Tibial nerve (tissue), 4 donors: ENCODE measurements around the gene CHD2. TPM values are rescaled to one million over a fixed set of nuclear protein-coding genes. Genes with fewer than 3 reads are reported as not detected.

Source experiments
- DNase-seq, 2 donors: peaks; one replicate each; pipeline ENCODE4 v3.0.0-alpha.2; 2019; ENCODE audit warnings: low spot score in 2 of 2
- H3K27ac ChIP-seq, 4 donors: fragments of 200-600 bp; sonication (generic) in 3 of 4; one replicate each; pipeline ENCODE4 v1.5.1; 2017 to 2019; ENCODE audit warnings: mild to moderate bottlenecking in 1 of 4
- H3K27me3 ChIP-seq, 2 donors: fragments of 200-600 bp; sonication (generic) in 1 of 2; one replicate each; pipeline versions ENCODE4 v1.5.1 to v1.6.0; 2017 to 2019
- H3K36me3 ChIP-seq, 3 donors: fragments of 200-600 bp; sonication (generic); one replicate each; pipeline ENCODE4 v1.5.1; 2018 to 2019
- H3K4me1 ChIP-seq, 4 donors: fragments of 200-600 bp; sonication (generic) in 3 of 4; one replicate each; pipeline ENCODE4 v1.5.1; 2017 to 2019
- H3K4me3 ChIP-seq, 4 donors: fragments of 200-600 bp; sonication (generic) in 3 of 4; one replicate each; pipeline ENCODE4 v1.5.1; 2017 to 2019; ENCODE audit warnings: mild to moderate bottlenecking in 1 of 4, moderate library complexity in 1 of 4
- H3K9me3 ChIP-seq, 4 donors: fragments of 200-600 bp; sonication (generic) in 3 of 4; one replicate each; pipeline ENCODE4 v1.5.1; 2017 to 2019
- EP300 ChIP-seq, 2 donors: sonication (generic); formaldehyde crosslinking; IDR thresholded peaks; one replicate each; pipeline ENCODE4 v1.6.1; 2017; ENCODE audit warnings: antibody characterized with exemption in 2 of 2, mild to moderate bottlenecking in 1 of 2
- POLR2A ChIP-seq, 2 donors: fragments of 450-650 bp; IDR thresholded peaks; one replicate each; pipeline ENCODE4 v1.6.1; 2017; ENCODE audit warnings: antibody characterized with exemption in 2 of 2, mild to moderate bottlenecking in 2 of 2, moderate library complexity in 2 of 2
- WGBS, 2 donors: methylation state at CpG; one replicate each; pipeline ENCODE4 v1.1.5; 2018; 5-methylcytosine and 5-hydroxymethylcytosine counted together
- total RNA-seq, 4 donors: library from RNA; depleted of rRNA; stranded (reverse); fragments of >200 nt; gene quantifications; one replicate each; pipeline ENCODE4 v1.1.0, GENCODE V29; 2016
- TF ChIP-seq, protein P1 (sequence below), 5 experiments: fragments of 200-600 bp in 3 of 5; fragments of 450-650 bp in 2 of 5; sonication (generic) in 3 of 5; IDR thresholded peaks; one replicate each; pipeline ENCODE4 v1.5.1; 2016 to 2019; ENCODE audit warnings: antibody characterized with exemption in 5 of 5, mild to moderate bottlenecking in 3 of 5, moderate library complexity in 2 of 5

CHD2 gene
- total RNA-seq, 4 donors from 2014 or later, result 96.5 to 133 (median 102) TPM

DNA sequence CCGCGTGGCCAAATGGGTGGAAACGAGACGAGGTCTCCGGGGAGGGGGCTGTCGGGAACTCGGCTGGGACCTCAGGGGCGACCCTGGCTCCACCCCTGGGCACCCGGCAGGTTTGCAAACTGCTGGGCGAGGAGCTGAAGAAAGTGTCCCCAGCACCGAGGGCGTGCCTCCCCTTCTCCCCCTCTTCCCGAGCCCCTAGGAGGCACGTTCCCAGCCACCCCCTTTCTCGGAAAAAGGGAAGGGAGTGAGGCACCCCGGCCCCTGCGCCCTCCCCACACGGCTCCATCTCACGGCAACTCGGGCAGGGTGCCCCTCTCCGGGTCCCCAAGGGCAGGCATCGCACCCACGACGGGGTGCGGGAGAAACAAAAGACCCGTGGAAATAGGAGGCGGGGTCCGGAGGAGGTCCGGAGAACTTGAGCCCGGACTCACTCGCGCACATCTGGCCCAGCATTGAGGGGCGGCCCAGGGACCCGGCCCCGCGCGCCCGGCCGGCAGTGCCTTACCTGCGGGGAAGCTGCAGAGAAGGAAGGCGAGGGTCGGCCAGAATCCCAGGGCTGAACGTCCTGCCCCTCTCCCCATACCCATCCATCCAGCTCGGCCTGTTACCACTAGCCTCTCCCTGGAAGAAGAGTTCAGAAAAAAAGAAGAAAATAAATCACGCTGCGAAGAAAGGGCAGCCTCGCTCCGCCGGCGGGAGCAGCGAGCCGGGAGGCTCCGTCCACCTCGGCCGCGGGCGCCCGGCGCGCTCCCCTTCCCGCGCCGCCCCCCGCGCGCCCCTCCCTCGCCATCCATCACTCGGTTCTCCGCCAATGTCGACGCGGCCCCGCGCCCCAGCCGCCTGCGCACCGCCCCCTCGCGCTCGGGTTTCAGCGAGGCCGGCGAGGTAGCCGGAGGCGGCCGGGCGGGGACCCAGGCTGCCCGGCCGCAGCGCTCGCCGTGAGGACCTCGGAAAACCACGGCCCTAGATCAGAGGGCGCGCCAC lies 172.6 kb downstream of the CHD2 start:
- H3K4me1 ChIP-seq, result peaks cover 0 to 60% (median 8%) of the 10 kb centered on the region in 4 donors
- H3K9me3 ChIP-seq, result no peaks in the 10 kb centered on the region
- WGBS, 2 donors, result 0 to 1% methylated on average over 52 to 61 of the region's 96 CpGs
- peak overlapping the region; percentile 57 to 82 (median 60) for H3K4me3 ChIP-seq
- peak in 1 of 2 donors; percentile 70 for TF ChIP-seq EP300 (IDR thresholded peaks at IDR 0.05)
- TF ChIP-seq POLR2A (IDR thresholded peaks at IDR 0.05), result peak in 1 of 2 donors; percentile 58
- TF ChIP-seq, protein P1, sequence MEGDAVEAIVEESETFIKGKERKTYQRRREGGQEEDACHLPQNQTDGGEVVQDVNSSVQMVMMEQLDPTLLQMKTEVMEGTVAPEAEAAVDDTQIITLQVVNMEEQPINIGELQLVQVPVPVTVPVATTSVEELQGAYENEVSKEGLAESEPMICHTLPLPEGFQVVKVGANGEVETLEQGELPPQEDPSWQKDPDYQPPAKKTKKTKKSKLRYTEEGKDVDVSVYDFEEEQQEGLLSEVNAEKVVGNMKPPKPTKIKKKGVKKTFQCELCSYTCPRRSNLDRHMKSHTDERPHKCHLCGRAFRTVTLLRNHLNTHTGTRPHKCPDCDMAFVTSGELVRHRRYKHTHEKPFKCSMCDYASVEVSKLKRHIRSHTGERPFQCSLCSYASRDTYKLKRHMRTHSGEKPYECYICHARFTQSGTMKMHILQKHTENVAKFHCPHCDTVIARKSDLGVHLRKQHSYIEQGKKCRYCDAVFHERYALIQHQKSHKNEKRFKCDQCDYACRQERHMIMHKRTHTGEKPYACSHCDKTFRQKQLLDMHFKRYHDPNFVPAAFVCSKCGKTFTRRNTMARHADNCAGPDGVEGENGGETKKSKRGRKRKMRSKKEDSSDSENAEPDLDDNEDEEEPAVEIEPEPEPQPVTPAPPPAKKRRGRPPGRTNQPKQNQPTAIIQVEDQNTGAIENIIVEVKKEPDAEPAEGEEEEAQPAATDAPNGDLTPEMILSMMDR (IDR thresholded peaks at IDR 0.05), result peak in 3 of 5 experiments; percentile 16 to 35 (median 26)
- H3K36me3 ChIP-seq, result no peaks in the 10 kb centered on the region
- H3K27me3 ChIP-seq, result peaks cover 0 to 4% of the 10 kb centered on the region in 2 donors
- H3K27ac ChIP-seq, result peak overlapping the region; percentile 66 to 93 (median 82)
- peak; percentile 77 to 78 for DNase-seq

DNA sequence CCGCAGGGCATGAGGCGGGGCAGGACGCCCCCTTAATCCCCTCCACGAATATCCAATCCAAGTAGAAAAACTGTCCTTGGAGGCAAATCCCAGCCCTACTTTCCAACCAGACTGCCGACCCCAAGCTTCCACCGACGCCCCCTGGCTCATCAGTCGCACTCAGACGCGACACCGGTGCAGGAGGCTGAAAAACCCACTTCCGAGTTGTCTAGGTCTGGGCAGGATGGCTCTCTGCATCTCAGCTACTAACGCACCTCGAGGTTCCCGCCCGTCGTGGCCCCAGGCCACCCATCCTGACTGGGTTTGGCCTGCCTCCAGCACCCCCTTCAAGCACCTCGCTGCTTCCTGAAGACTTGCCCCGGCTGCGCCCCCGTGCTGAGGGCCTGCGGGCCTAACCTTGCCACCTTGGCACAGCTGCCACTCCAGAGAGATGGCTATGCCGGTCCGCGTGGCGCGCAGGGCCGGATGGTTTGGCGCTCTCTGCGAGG lies 173.4 kb downstream of the CHD2 start:
- TF ChIP-seq POLR2A (IDR thresholded peaks at IDR 0.05) (no peak), EP300 (IDR thresholded peaks at IDR 0.05) (no peak)
- TF ChIP-seq, protein P1 (IDR thresholded peaks at IDR 0.05), result no peak
- WGBS, 2 donors, result 46 to 61% methylated on average over 30 of the region's 30 CpGs
- no peaks in the 10 kb centered on the region for H3K36me3 ChIP-seq
- H3K4me3 ChIP-seq, result peak overlapping the region; percentile 46 to 82 (median 60)
- no peak for DNase-seq
- H3K27me3 ChIP-seq, result peaks cover 0 to 4% of the 10 kb centered on the region in 2 donors
- no peaks in the 10 kb centered on the region for H3K9me3 ChIP-seq
- H3K27ac ChIP-seq, result peak overlapping the region in 3 of 4 donors; percentile 53 to 93 (median 79)
- peaks cover 0 to 52% (median 8%) of the 10 kb centered on the region in 4 donors for H3K4me1 ChIP-seq

DNA sequence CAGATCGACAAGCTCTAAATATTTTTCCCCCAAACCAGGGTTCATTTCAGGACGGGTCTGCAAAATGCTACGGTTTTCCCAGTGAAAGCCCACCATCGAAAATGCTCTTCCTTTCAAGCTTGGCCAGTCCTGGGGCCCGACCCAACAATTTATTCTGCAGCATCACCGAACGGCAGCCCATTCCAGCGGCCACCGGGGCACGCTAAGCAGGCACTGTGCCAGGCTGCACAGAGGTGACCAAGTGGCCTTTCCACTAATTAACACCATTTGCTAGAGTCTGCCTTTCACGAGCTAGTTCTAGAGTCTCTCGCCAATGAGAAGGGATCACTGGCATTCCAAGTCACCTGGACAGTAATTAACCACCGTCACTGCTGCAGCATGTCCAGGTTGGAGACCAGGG lies 174.5 kb downstream of the CHD2 start:
- no peaks in the 10 kb centered on the region for H3K9me3 ChIP-seq
- H3K27ac ChIP-seq, result no peak overlapping the region
- no peak for TF ChIP-seq EP300 (IDR thresholded peaks at IDR 0.05)
- TF ChIP-seq, protein P1 (IDR thresholded peaks at IDR 0.05), result no peak
- no peak for TF ChIP-seq POLR2A (IDR thresholded peaks at IDR 0.05)
- H3K27me3 ChIP-seq, result peaks cover 0 to 4% of the 10 kb centered on the region in 2 donors
- H3K4me3 ChIP-seq, result no peak overlapping the region
- H3K4me1 ChIP-seq, result peaks cover 0 to 41% (median 8%) of the 10 kb centered on the region in 4 donors
- no peaks in the 10 kb centered on the region for H3K36me3 ChIP-seq
- WGBS, 2 donors, result 71 to 76% methylated on average over 12 to 13 of the region's 13 CpGs
- DNase-seq, result no peak

DNA sequence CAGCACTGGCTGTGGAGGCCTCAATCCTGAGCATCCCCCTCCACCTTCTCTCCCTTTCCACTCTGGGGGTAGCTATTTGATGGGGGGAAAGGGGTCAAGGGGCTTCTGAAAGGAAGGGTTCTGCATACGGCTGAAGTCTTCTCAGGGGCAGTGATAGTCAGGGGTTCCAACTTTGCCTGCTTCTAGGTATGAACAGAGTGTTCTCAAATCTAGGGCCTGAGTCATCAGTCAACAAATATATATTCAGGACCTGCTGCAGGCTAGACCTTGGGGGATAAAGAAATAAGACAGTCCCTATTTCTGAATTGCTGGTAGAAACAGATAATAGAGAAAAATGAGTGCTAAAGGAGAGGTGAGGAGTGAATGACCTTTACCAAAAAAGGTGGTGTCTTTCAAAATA lies 176.1 kb downstream of the CHD2 start:
- Histone ChIP-seq H3K27me3 (peaks cover 0 to 4% of the 10 kb centered on the region in 2 donors), H3K27ac (no peak overlapping the region), H3K4me1 (peaks cover 0 to 38% (median 8%) of the 10 kb centered on the region in 4 donors), H3K4me3 (no peak overlapping the region), H3K36me3 (no peaks in the 10 kb centered on the region), H3K9me3 (no peaks in the 10 kb centered on the region)
- WGBS, 2 donors, result 86 to 89% methylated on average over 1 of the region's 1 CpG
- TF ChIP-seq EP300 (IDR thresholded peaks at IDR 0.05) (no peak), POLR2A (IDR thresholded peaks at IDR 0.05) (no peak)
- TF ChIP-seq, protein P1 (IDR thresholded peaks at IDR 0.05), result no peak
- DNase-seq, result no peak

DNA sequence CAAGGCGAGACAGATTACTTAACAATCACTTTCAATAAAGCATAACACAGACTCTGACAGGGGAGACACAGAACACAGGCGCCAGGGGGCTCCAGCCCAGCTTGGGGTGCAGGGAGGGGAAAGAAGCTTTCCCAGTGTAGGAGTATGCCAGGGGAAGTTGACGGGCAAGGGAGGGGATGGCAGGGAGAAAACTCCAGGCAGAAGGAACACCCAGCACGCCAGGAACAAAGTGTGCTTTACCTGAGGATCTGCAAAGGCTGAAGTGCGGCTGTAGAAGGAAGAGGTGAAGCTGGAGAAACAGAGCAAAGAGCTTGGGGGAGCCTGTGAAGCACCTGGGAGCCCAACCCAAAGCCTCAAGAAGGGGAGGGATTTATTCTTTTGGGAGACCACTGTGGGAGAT lies 176.8 kb downstream of the CHD2 start:
- Histone ChIP-seq H3K27ac (no peak overlapping the region), H3K27me3 (peaks cover 0 to 4% of the 10 kb centered on the region in 2 donors), H3K36me3 (no peaks in the 10 kb centered on the region), H3K9me3 (no peaks in the 10 kb centered on the region), H3K4me3 (no peak overlapping the region), H3K4me1 (peaks cover 0 to 33% (median 8%) of the 10 kb centered on the region in 4 donors)
- no peak for TF ChIP-seq EP300 (IDR thresholded peaks at IDR 0.05)
- WGBS, 2 donors, result 92 to 93% methylated on average over 5 of the region's 5 CpGs
- no peak for DNase-seq

Other genes with a start within 250 kb of the CHD2 start
- 10 to 100 TPM in 2 of 4 donors, 1 to 10 TPM in 2; 6.6 to 16.5 (median 9.7) TPM for gene FAM174B, start 244.5 kb upstream of the CHD2 start, total RNA-seq
- 100 to 1,000 TPM in 1 of 4 donors, 10 to 100 TPM in 3; 28.2 to 110 (median 45.6) TPM for gene RGMA, start 188.9 kb downstream of the CHD2 start, total RNA-seq